ENCODE measurements around the gene ARRDC1. TPM values are rescaled to one million over a fixed set of nuclear protein-coding genes. Genes with fewer than 3 reads are reported as not detected.
A peak's percentile ranks its signal among the peaks of the same experiment; 100 is the strongest.
"Not testable (repeated sequence)": the region's sequence is repeated elsewhere in the genome, so short reads cannot be mapped to it uniquely, and the experiment has no call there.

Gene ARRDC1
- total and polyA plus RNA-seq, 9 donors: 5.2 to 46.2 (median 13.8) TPM

DNA sequence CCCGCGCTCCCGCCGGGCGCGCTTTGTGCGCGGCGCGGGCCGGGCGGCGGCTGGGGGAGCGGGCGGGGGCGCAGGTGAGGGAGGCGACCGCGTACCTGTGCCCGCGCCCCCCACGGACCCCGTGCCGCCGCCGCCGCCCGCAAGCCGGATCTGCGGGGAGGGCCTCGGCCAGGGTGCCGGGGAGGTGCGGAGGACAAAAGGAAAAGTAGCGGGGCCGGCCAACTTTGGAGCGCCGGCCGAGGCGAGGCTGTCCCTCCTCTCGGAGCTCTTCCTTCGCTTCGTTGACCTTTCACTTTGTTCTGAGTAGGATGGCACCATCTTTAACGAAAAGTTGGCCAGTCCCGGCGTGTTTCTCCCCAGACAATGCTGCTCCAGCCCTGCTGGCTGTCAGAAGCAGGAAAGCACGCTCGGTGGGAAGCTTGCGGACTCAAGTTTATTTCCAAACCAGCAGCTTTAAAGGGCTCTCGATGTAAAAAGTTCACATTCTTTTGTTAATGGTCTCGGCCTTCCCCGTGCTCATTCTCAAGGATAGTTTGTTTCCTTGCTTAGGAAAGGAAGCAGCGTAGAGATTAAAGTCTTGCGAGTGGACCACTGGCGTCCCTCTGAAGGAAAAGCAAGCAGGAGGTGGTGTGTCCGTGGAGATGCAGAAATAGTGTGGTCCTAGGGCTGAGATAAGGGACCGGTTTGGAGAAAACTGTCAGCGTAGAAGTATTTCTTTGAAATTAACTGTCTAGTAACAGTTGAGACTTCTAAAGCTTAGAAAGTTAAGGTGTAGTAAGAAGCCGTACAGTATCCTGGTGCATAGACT, 14.0 kb downstream of the ARRDC1 start:
- H3K36me3 ChIP-seq: no peaks in the 10 kb centered on the region
- peak in 4 of 5 donors; percentile 42 to 61 (median 58) for DNase-seq
- no peaks in the 10 kb centered on the region for H3K9me3 ChIP-seq
- peak overlapping the region; percentile 66 for H3K4me3 ChIP-seq
- H3K27ac ChIP-seq: peak overlapping the region in 1 of 2 donors; percentile 66
- H3K27me3 ChIP-seq: no peaks in the 10 kb centered on the region
- TF ChIP-seq EP300 (IDR thresholded peaks at IDR 0.05) (no peak), POLR2A (IDR thresholded peaks at IDR 0.05) (no peak)
- TF ChIP-seq, protein P1, sequence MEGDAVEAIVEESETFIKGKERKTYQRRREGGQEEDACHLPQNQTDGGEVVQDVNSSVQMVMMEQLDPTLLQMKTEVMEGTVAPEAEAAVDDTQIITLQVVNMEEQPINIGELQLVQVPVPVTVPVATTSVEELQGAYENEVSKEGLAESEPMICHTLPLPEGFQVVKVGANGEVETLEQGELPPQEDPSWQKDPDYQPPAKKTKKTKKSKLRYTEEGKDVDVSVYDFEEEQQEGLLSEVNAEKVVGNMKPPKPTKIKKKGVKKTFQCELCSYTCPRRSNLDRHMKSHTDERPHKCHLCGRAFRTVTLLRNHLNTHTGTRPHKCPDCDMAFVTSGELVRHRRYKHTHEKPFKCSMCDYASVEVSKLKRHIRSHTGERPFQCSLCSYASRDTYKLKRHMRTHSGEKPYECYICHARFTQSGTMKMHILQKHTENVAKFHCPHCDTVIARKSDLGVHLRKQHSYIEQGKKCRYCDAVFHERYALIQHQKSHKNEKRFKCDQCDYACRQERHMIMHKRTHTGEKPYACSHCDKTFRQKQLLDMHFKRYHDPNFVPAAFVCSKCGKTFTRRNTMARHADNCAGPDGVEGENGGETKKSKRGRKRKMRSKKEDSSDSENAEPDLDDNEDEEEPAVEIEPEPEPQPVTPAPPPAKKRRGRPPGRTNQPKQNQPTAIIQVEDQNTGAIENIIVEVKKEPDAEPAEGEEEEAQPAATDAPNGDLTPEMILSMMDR (IDR thresholded peaks at IDR 0.05): no peak
- 0 to 1% (median 1%) methylated on average over 33 to 58 of the region's 58 CpGs for WGBS, 3 donors
- intact Hi-C loops (cut with DNase I): loop anchor here in 1 of 4 donors (10.0 kb wide), 1 partner anchor 85 kb away; no protein-coding TSS in a partner anchor
- H3K4me1 ChIP-seq (ENCODE audit: insufficient read depth): peaks cover 15% of the 10 kb centered on the region

DNA sequence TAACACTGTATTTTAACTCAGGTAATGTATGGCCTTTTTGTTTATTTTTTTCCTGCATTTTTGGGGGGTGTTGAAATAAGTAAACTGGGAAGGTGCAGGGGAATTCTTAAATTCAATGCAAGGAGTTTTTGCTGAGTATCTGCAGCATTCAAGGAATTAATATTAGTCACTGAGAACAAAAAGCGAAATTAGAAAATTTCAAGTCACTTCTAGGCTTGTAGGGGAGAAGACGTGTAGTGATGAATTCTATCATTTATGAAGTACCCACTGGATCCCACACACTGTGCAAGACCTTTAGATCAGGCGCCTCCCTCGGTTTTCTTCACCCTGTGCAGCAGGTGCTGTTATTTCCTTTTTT, 14.5 kb downstream of the ARRDC1 start:
- TF ChIP-seq EP300 (IDR thresholded peaks at IDR 0.05) (no peak), POLR2A (IDR thresholded peaks at IDR 0.05) (no peak)
- TF ChIP-seq, protein P1 (IDR thresholded peaks at IDR 0.05): no peak
- intact Hi-C loops (cut with DNase I): loop anchor here in 1 of 4 donors (10.0 kb wide), 1 partner anchor 85 kb away; no protein-coding TSS in a partner anchor
- no peak overlapping the region for H3K27ac ChIP-seq
- no peaks in the 10 kb centered on the region for H3K36me3 ChIP-seq
- peaks cover 15% of the 10 kb centered on the region for H3K4me1 ChIP-seq (ENCODE audit: insufficient read depth)
- H3K9me3 ChIP-seq: no peaks in the 10 kb centered on the region
- DNase-seq: no peak
- WGBS, 3 donors: 34 to 43% (median 35%) methylated on average over 4 of the region's 4 CpGs
- peak overlapping the region; percentile 66 for H3K4me3 ChIP-seq
- H3K27me3 ChIP-seq: no peaks in the 10 kb centered on the region

DNA sequence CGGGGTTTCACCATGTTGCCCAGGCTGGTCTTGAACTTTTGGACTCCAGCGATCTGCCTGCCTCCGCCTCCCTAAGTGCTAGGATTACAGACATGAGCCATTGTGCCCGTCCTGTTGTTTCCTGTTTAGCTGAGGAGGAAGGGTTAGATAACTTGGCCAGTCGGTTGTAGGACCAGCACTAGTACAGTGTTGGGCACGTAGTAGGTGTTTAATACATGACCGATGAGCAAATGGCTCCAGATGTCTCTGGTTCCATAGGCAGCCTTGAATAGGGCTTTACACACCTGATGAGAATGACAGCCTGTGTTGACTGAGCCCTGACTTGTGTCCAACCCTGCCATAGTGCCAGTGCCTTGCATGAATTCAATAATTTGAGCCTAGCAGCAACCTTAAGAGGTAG, 15.1 kb downstream of the ARRDC1 start:
- intact Hi-C loops (cut with DNase I): loop anchor here in 1 of 4 donors (10.0 kb wide), 1 partner anchor 84 kb away; no protein-coding TSS in a partner anchor
- H3K27ac ChIP-seq: no peak overlapping the region
- no peaks in the 10 kb centered on the region for H3K9me3 ChIP-seq
- WGBS, 3 donors: 63 to 75% (median 65%) methylated on average over 7 of the region's 7 CpGs
- TF ChIP-seq POLR2A (IDR thresholded peaks at IDR 0.05): no peak
- TF ChIP-seq EP300 (IDR thresholded peaks at IDR 0.05): no peak
- H3K4me1 ChIP-seq (ENCODE audit: insufficient read depth): peaks cover 16% of the 10 kb centered on the region
- H3K36me3 ChIP-seq: no peaks in the 10 kb centered on the region
- H3K27me3 ChIP-seq: no peaks in the 10 kb centered on the region
- H3K4me3 ChIP-seq: no peak overlapping the region
- no peak for DNase-seq

DNA sequence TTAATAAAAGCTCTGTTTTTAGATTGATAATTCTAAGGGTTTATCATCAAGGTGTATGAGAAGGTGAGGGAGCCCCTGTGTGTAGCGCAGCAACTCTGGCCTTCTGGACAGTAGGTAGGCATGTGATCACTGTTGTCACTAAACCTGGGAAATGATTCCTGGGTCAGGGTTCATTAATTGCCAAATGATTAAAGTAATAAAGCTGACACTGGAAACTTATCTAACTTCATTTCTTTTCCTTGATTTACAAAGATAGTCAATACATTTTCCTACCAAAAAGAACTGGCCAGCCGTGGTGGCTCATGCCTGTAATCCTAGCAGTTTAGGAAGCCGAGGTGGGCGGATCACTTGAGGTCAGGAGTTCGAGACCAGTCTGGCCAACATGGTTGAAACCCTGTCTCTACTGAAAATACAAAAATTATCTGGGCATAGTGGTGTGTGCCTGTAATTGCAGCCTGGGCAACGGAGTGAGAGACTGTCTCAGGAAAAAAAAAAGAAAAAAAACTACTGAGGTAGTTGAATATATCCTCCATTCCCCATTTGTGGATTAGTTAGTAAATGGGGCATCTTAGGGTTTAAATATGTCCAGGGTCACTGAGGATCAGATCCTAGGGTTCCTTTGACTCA, 15.8 kb downstream of the ARRDC1 start:
- Histone ChIP-seq H3K36me3 (no peaks in the 10 kb centered on the region), H3K9me3 (no peaks in the 10 kb centered on the region), H3K27me3 (no peaks in the 10 kb centered on the region), H3K4me3 (no peak overlapping the region), H3K4me1 (ENCODE audit: insufficient read depth) (peaks cover 16% of the 10 kb centered on the region), H3K27ac (no peak overlapping the region)
- DNase-seq: peak in 1 of 5 donors; percentile 6
- TF ChIP-seq, protein P1 (IDR thresholded peaks at IDR 0.05): no peak
- TF ChIP-seq POLR2A (IDR thresholded peaks at IDR 0.05) (no peak), EP300 (IDR thresholded peaks at IDR 0.05) (no peak)
- 47 to 52% (median 49%) methylated on average over 6 of the region's 6 CpGs for WGBS, 3 donors
- intact Hi-C loops (cut with DNase I): loop anchor here in 1 of 4 donors (10.0 kb wide), 1 partner anchor 84 kb away; no protein-coding TSS in a partner anchor

DNA sequence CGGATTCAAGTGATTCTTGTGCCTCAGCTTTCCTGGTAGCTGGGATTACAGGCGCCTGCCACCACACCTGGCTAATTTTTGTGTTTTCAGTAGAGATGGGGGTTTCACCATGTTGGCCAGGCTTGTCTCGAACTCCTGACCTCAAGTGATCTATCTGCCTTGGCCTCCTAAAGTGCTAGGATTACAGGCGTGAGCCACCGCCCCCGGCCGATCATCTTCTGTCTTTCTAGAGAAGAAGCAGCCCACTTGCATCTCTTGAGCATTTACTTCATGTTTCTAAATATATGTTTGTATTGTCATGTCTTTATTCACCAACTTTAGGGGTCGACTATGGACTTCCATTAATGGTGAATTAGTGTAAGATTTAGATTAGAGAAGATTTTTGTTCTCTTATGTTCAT, 16.7 kb downstream of the ARRDC1 start:
- not testable (repeated sequence) for H3K9me3 ChIP-seq, H3K36me3 ChIP-seq, DNase-seq, H3K4me3 ChIP-seq, H3K27me3 ChIP-seq, H3K27ac ChIP-seq
- 83 to 87% (median 83%) methylated on average over 8 of the region's 8 CpGs for WGBS, 3 donors
- H3K4me1 ChIP-seq (ENCODE audit: insufficient read depth): peaks cover 18% of the 10 kb centered on the region
- intact Hi-C loops (cut with DNase I): loop anchor here in 1 of 4 donors (10.0 kb wide), 1 partner anchor 83 kb away; no protein-coding TSS in a partner anchor

Data from ovary (tissue), 9 donors.